ENCODE measurements around the gene DCLK1.

- no peak for TF ChIP-seq CTCF (IDR thresholded peaks at IDR 0.05 in 4 of 5, conservative IDR thresholded peaks at IDR 0.05 in 1 of 5)
- TF ChIP-seq POLR2A (IDR thresholded peaks at IDR 0.05) = no peak
These were observed 142.5 kb downstream of the DCLK1 start for GRCh38 chr13:35988648-35989081.

Data from gastrocnemius medialis (tissue), 4 donors.